MCF 10A (cell line): ENCODE measurements around the gene GRWD1. TPM values are rescaled to one million over a fixed set of nuclear protein-coding genes. Genes with fewer than 3 reads are reported as not detected.

Experiments
- BruUV-seq: library from RNA; stranded (reverse); fragments of 400-500 nt; replicated peaks from 2 replicates; lab custom pipeline; 2021; lab: Mats Ljungman, UMichigan
- CTCF ChIA-PET: fragments of 300-600 bp; sonication (Branson Sonifier 250); formaldehyde crosslinking; extraction: SDS; loops from one replicate; lab custom pipeline; 2021; ENCODE audit warnings: antibody characterized with exemption, inconsistent platforms; lab: Yijun Ruan, JAX
- POLR2A ChIA-PET: fragments of 300-600, 350-650 bp; sonication (Branson Sonifier 250); formaldehyde crosslinking; extraction: SDS; loops from one replicate; lab custom pipeline; 2020; ENCODE audit warnings: antibody characterized with exemption, inconsistent platforms; lab: Yijun Ruan, JAX
- DNase-seq: peaks from one replicate; pipeline ENCODE4 v3.0.0-alpha.2; 2018; ENCODE audit not compliant: unreplicated experiment
- H3K27ac Mint-ChIP-seq: one replicate; pipeline ENCODE4 v1.8.0; 2022; ENCODE audit warnings: mild to moderate bottlenecking, low read depth, mixed read lengths; ENCODE audit not compliant: unreplicated experiment
- H3K27me3 Mint-ChIP-seq: one replicate; pipeline ENCODE4 v1.8.0; 2022; ENCODE audit warnings: mixed read lengths; ENCODE audit not compliant: insufficient read depth, unreplicated experiment
- H3K36me3 Mint-ChIP-seq: one replicate; pipeline ENCODE4 v1.8.0; 2022; ENCODE audit warnings: mild to moderate bottlenecking, moderate library complexity, mixed read lengths; ENCODE audit not compliant: insufficient read depth, unreplicated experiment
- H3K4me1 Mint-ChIP-seq: one replicate; pipeline ENCODE4 v1.8.0; 2022; ENCODE audit warnings: mixed read lengths; ENCODE audit not compliant: insufficient read depth, unreplicated experiment
- H3K4me3 Mint-ChIP-seq: one replicate; pipeline ENCODE4 v1.8.0; 2022; ENCODE audit warnings: mild to moderate bottlenecking, moderate library complexity, mixed read lengths; ENCODE audit not compliant: unreplicated experiment
- H3K9me3 Mint-ChIP-seq: one replicate; pipeline ENCODE4 v1.8.0; 2022; ENCODE audit warnings: mixed read lengths; ENCODE audit not compliant: unreplicated experiment
- intact Hi-C: fragments of 100-400 bp; cut with micrococcal nuclease; formaldehyde crosslinking; loops from 2 replicates; pipeline ENCODE4 v1.14.1; 2022
- total RNA-seq: library from RNA; stranded (reverse); gene quantifications from 2 replicates; pipeline ENCODE4 v1.2.3, GENCODE V29; 2022
- TF ChIP-seq, protein P1 (sequence below): fragments of 200-600 bp; IDR thresholded peaks from one replicate; pipeline ENCODE4 v1.8.0; 2022; ENCODE audit warnings: antibody characterized with exemption, mild to moderate bottlenecking; ENCODE audit not compliant: unreplicated experiment

Gene GRWD1
- total RNA-seq, 1 experiment from 2014 or later = 55.8 TPM

DNA sequence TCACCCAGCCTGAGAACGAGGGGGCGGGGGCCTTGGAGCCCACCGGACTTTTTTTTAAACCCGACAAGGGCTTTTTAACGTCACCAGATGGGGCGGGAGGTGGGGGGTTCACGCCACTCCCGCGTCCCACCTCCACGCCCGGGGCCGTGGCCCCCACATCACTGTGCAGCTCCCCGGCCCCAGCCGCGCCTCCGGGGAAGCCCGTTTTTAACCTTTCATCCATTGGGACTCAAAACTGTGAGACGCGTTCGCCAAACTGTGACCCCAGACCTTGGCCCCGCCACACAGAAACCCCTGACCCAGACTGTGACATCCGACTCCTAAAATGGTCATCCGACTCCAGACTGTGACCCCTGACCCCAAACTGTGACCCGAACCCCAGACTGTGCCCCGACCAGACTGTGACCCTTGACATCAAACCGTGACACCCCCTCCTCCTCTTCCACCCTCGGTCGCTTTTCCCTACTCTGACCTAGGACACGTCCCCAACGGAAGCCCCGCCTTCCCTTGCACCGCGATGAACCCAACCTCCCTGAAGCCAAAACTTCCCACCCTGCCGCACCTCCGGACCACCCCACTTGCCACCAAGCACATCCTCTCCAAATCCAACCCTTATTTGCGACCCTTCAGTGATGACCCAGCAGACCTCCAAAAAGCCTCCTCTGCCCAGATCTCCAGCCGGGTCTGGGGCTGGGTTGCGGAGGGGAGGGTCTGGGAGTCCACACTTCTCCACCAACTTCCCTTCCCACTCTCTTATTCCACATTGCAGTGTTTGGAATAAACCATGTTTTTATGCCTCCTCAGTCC is 1.5 kb upstream of the GRWD1 start:
- H3K4me1 Mint-ChIP-seq = peaks cover 23% of the 10 kb centered on the region
- no peaks in the 10 kb centered on the region for H3K27me3 Mint-ChIP-seq
- peak overlapping the region; percentile 94 for H3K27ac Mint-ChIP-seq
- peaks cover 39% of the 10 kb centered on the region for H3K36me3 Mint-ChIP-seq
- CTCF ChIA-PET = interaction anchor here (0.7 to 1.5 kb wide), 4 partner anchors 53 to 1751 kb away, joined by 3 to 4 read pairs (median 4); partner anchors contain the start of gene KDELR1
- no peak for DNase-seq
- no TSS peak for BruUV-seq
- intact Hi-C loops = loop anchor here (2.0 kb wide), 2 partner anchors 24 to 124 kb away; partner anchors contain the start of gene CYTH2
- TF ChIP-seq, protein P1, sequence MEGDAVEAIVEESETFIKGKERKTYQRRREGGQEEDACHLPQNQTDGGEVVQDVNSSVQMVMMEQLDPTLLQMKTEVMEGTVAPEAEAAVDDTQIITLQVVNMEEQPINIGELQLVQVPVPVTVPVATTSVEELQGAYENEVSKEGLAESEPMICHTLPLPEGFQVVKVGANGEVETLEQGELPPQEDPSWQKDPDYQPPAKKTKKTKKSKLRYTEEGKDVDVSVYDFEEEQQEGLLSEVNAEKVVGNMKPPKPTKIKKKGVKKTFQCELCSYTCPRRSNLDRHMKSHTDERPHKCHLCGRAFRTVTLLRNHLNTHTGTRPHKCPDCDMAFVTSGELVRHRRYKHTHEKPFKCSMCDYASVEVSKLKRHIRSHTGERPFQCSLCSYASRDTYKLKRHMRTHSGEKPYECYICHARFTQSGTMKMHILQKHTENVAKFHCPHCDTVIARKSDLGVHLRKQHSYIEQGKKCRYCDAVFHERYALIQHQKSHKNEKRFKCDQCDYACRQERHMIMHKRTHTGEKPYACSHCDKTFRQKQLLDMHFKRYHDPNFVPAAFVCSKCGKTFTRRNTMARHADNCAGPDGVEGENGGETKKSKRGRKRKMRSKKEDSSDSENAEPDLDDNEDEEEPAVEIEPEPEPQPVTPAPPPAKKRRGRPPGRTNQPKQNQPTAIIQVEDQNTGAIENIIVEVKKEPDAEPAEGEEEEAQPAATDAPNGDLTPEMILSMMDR = no peak
- H3K9me3 Mint-ChIP-seq = no peaks in the 10 kb centered on the region
- H3K4me3 Mint-ChIP-seq = peak overlapping the region; percentile 93
- POLR2A ChIA-PET = interaction anchor here (0.8 to 2.5 kb wide), 12 partner anchors 12 to 140 kb away, joined by 3 to 21 read pairs (median 7); partner anchors contain the start of genes GRIN2D, KDELR1, SYNGR4 and TMEM143

DNA sequence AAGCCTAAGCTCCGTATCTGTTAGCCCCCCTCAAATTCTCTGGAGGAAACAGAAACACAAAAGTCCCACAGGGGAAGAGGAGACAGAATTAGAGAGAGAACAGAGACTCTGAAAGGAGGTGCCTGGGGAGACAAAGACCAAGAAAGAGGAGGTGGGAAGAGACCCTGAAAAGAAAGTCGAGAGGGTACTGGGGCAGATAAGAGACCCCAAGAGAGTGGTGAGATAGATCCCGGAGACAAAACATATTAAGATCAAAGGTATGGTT is 915 bp upstream of the GRWD1 start:
- peak overlapping the region; percentile 94 for H3K27ac Mint-ChIP-seq
- DNase-seq = no peak
- H3K36me3 Mint-ChIP-seq = peaks cover 44% of the 10 kb centered on the region
- TF ChIP-seq, protein P1 = no peak
- no peaks in the 10 kb centered on the region for H3K27me3 Mint-ChIP-seq
- H3K9me3 Mint-ChIP-seq = no peaks in the 10 kb centered on the region
- CTCF ChIA-PET = interaction anchor here (0.6 to 1.5 kb wide), 4 partner anchors 54 to 1752 kb away, joined by 3 to 4 read pairs (median 4); partner anchors contain the start of gene KDELR1
- peak overlapping the region; percentile 93 for H3K4me3 Mint-ChIP-seq
- POLR2A ChIA-PET = interaction anchor here (0.7 to 2.5 kb wide), 16 partner anchors 12 to 139 kb away, joined by 3 to 21 read pairs (median 4); partner anchors contain the start of genes GRIN2D, KDELR1, SYNGR4 and TMEM143
- no TSS peak for BruUV-seq
- intact Hi-C loops = loop anchor here (1.0 to 2.0 kb wide), 4 partner anchors 24 to 139 kb away; partner anchors contain the start of gene CYTH2
- peaks cover 23% of the 10 kb centered on the region for H3K4me1 Mint-ChIP-seq

DNA sequence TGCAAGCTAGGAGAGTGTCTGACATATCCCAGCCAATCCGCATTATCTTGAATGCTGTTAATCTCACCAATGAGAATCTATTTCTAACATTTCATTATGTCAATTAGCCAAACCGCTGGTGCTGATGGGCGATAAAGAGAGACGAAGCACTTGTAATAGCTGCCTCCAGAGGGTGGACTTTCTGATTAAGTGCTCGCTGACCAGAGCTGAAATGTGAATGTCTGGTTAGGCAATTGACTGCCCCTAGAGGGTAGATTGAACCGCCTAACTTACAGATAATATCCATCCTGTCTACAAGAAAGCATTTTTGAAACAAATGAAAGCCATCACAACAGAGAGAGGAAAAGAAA is 552 bp upstream of the GRWD1 start:
- H3K36me3 Mint-ChIP-seq = peaks cover 48% of the 10 kb centered on the region
- peaks cover 23% of the 10 kb centered on the region for H3K4me1 Mint-ChIP-seq
- POLR2A ChIA-PET = interaction anchor here (0.5 to 2.5 kb wide), 18 partner anchors 13 to 204 kb away, joined by 3 to 21 read pairs (median 4); partner anchors contain the start of genes GRIN2D, KDELR1, SYNGR4 and TMEM143

More for the DNA sequence above, 552 bp upstream of the GRWD1 start:
- intact Hi-C loops = loop anchor here (1.0 to 2.0 kb wide), 4 partner anchors 24 to 139 kb away; partner anchors contain the start of gene CYTH2
- no peaks in the 10 kb centered on the region for H3K27me3 Mint-ChIP-seq
- peak overlapping the region; percentile 94 for H3K27ac Mint-ChIP-seq
- TF ChIP-seq, protein P1 = peak; percentile 52
- CTCF ChIA-PET = interaction anchor here (0.6 to 1.5 kb wide), 3 partner anchors 54 to 1200 kb away, joined by 3 to 4 read pairs (median 4); partner anchors contain the start of gene KDELR1
- no peaks in the 10 kb centered on the region for H3K9me3 Mint-ChIP-seq
- peak; percentile 90 for DNase-seq
- H3K4me3 Mint-ChIP-seq = peak overlapping the region; percentile 93
- TSS peak; percentile 81 for BruUV-seq
